Breast epithelium (tissue), 4 donors: Measurements from ENCODE around the gene CCNG2. TPM values are rescaled to one million over a fixed set of nuclear protein-coding genes. Genes with fewer than 3 reads are reported as not detected.

Experiments used
- DNase-seq, 2 donors: peaks; one replicate each; pipeline ENCODE4 v3.0.0-alpha.2; 2019; ENCODE audit warnings: low spot score in 2 of 2
- H3K27ac ChIP-seq, 2 donors: fragments of 200-600 bp; sonication (generic) in 1 of 2; one replicate each; pipeline ENCODE4 v1.5.1; 2016 to 2019; ENCODE audit warnings: mild to moderate bottlenecking in 1 of 2
- H3K27me3 ChIP-seq, 2 donors: fragments of 200-600 bp; sonication (generic) in 1 of 2; one replicate each; pipeline versions ENCODE4 v1.5.1 to v1.6.0; 2017 to 2019; ENCODE audit warnings: control low read depth in 1 of 2, mild to moderate bottlenecking in 1 of 2
- H3K36me3 ChIP-seq: fragments of 200-600 bp; one replicate; pipeline ENCODE4 v1.5.1; 2019
- H3K4me1 ChIP-seq, 2 donors: fragments of 200-600 bp; sonication (generic); one replicate each; pipeline ENCODE4 v1.5.1; 2016 to 2019; ENCODE audit warnings: control low read depth in 1 of 2
- H3K4me3 ChIP-seq, 3 donors: fragments of 200-600 bp; sonication (generic); 1 replicate in 2 of 3; 2 replicates in 1 of 3; pipeline ENCODE4 v1.5.1; 2016 to 2019; ENCODE audit warnings: mild to moderate bottlenecking in 3 of 3, moderate library complexity in 2 of 3
- H3K9me3 ChIP-seq, 2 donors: fragments of 200-600 bp; sonication (generic) in 1 of 2; one replicate each; pipeline ENCODE4 v1.5.1; 2016 to 2019; ENCODE audit warnings: control low read depth in 1 of 2
- CTCF ChIP-seq, 3 donors: fragments of 450-650 bp; IDR thresholded peaks; one replicate each; pipeline ENCODE4 v1.5.1; 2016 to 2017; ENCODE audit warnings: antibody characterized with exemption in 3 of 3, mild to moderate bottlenecking in 3 of 3, moderate library complexity in 3 of 3
- POLR2A ChIP-seq: fragments of 450-650 bp; IDR thresholded peaks from one replicate; pipeline ENCODE4 v1.6.1; 2016; ENCODE audit warnings: antibody characterized with exemption, mild to moderate bottlenecking, moderate library complexity
- POLR2AphosphoS5 ChIP-seq, 3 donors: sonication (generic); formaldehyde crosslinking; IDR thresholded peaks; one replicate each; pipeline ENCODE4 v1.6.1; 2017; ENCODE audit warnings: antibody characterized with exemption in 3 of 3
- intact Hi-C: fragments of 100-400 bp; cut with DNase I; formaldehyde crosslinking; loops from one replicate; pipeline ENCODE4 v1.15.1; 2023; ENCODE audit warnings: low total_unique reads
- total RNA-seq, 3 donors: library from RNA; depleted of rRNA; stranded (reverse); fragments of >200 nt; gene quantifications; one replicate each; pipeline ENCODE4 v1.1.0, GENCODE V29; 2016

CCNG2 gene
- total RNA-seq, 3 donors from 2014 or later = 74.1 to 111 (median 107) TPM

DNA sequence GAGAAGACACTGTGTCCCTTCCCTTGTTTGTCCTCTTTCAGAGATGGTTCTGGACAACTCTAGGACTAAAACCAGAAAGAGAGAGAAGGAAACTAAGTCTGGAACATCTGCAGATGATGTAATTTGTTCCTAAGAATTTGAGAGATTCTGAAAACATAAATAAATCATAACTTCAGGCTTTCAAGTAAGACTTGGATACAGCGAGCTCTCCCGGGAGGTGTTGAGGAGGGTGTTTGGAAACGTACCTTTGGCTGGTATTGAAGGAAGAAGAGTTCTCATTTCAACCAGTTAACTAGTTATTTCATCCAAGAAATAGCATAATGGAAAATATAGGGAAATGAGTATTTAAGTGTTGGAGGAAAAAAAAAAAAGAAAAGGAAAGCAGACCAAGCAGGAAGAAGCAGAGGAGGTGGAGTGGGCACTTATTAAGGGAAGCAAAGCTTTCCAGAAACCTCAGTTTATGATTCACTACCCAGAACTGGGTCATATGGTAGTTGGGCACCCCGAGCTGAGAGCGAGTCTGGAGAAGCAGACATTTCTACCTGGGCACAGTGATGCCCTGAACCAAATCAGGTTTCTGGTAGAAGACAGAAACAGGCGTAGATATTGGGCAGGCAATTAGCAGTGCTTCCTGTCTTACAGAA lies 26.9 kb downstream of the CCNG2 start:
- intact Hi-C loops = no loop called here

DNA sequence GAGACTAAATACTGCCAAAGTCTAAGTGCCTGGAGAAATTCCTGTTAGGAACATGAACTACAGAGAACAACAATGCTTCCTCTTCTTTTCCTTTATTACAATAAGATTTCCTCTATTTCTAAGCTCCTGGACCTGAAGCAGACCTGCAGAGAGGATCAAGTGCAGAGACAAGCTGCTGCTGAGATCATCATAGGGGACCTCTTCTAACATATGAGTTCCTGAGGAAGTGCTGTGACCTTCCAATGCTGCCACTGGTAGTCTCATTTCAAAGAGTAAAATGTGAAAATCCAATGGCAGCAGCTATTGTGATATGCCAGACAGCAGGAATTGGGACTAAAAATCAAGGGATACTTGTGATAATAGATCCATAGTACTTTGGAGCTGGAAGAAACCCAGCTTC lies 28.0 kb downstream of the CCNG2 start:
- no peak for DNase-seq

More for the DNA sequence above, 26.9 kb downstream of the CCNG2 start:
- H3K4me3 ChIP-seq = no peak overlapping the region
- no peak for TF ChIP-seq CTCF (IDR thresholded peaks at IDR 0.05)
- no peaks in the 10 kb centered on the region for H3K36me3 ChIP-seq
- no peaks in the 10 kb centered on the region for H3K4me1 ChIP-seq
- H3K27ac ChIP-seq = no peak overlapping the region
- H3K9me3 ChIP-seq = no peaks in the 10 kb centered on the region
- DNase-seq = no peak
- no peaks in the 10 kb centered on the region for H3K27me3 ChIP-seq

GRCh38 chr4:77185686-77186085 lies 28.7 kb downstream of the CCNG2 start:
- TF ChIP-seq CTCF (IDR thresholded peaks at IDR 0.05) = no peak
- no peak for TF ChIP-seq POLR2A
- TF ChIP-seq POLR2AphosphoS5 (IDR thresholded peaks at IDR 0.05) = no peak
- no peak overlapping the region for H3K27ac ChIP-seq

More for the DNA sequence above, 28.0 kb downstream of the CCNG2 start:
- H3K4me3 ChIP-seq = no peak overlapping the region
- no peaks in the 10 kb centered on the region for H3K36me3 ChIP-seq
- no peak overlapping the region for H3K27ac ChIP-seq
- no peak for TF ChIP-seq CTCF (IDR thresholded peaks at IDR 0.05)
- intact Hi-C loops = no loop called here
- no peaks in the 10 kb centered on the region for H3K9me3 ChIP-seq
- H3K4me1 ChIP-seq = no peaks in the 10 kb centered on the region
- H3K27me3 ChIP-seq = no peaks in the 10 kb centered on the region

GRCh38 chr4:77187322-77187721 lies 30.3 kb downstream of the CCNG2 start:
- H3K9me3 ChIP-seq = no peaks in the 10 kb centered on the region
- no peak overlapping the region for H3K27ac ChIP-seq
- no peaks in the 10 kb centered on the region for H3K4me1 ChIP-seq
- TF ChIP-seq POLR2A (no peak), CTCF (IDR thresholded peaks at IDR 0.05) (no peak), POLR2AphosphoS5 (IDR thresholded peaks at IDR 0.05) (no peak)
- DNase-seq = no peak
- intact Hi-C loops = no loop called here
- no peaks in the 10 kb centered on the region for H3K36me3 ChIP-seq
- H3K4me3 ChIP-seq = no peak overlapping the region
- no peaks in the 10 kb centered on the region for H3K27me3 ChIP-seq

More at GRCh38 chr4:77185686-77186085, 28.7 kb downstream of the CCNG2 start:
- no peaks in the 10 kb centered on the region for H3K36me3 ChIP-seq
- intact Hi-C loops = no loop called here
- no peak overlapping the region for H3K4me3 ChIP-seq
- DNase-seq = no peak
- no peaks in the 10 kb centered on the region for H3K4me1 ChIP-seq
- H3K9me3 ChIP-seq = no peaks in the 10 kb centered on the region
- H3K27me3 ChIP-seq = no peaks in the 10 kb centered on the region

DNA sequence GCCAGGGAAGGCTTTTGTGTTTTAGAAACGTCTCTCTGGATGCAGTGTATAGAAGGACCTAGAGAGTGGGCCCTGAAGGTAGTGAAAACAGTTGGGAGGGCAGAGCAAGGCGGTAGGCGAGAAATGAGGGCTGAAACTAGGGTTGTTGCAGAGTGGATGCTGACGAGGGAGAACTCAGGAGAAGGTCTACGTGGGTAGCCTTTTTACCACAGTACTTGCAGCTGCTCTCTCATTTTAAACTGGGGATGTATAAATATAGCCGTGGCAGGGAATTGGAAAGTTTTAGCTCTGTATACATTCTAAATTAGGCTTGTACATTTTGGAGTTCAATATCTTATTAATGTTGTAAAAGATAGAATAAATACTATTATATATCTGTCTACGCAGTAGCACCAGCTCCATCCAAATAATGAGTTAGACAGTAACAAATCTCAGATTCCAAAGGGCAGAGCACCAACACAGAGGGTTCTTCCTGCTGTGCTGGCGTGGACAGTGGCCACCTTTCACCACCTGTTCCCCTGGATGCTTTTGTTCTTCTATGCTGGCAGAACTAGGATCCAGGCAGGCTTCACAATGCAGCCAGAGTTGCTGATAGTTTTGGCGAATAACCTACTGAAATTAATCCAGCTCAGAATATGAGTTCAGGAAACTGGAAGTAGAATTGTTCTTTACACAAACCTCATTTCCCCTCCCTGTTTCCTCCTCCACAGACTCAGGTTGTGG lies 31.7 kb downstream of the CCNG2 start:
- Histone ChIP-seq H3K4me3 (no peak overlapping the region), H3K27me3 (no peaks in the 10 kb centered on the region), H3K36me3 (no peaks in the 10 kb centered on the region), H3K27ac (no peak overlapping the region), H3K4me1 (no peaks in the 10 kb centered on the region), H3K9me3 (no peaks in the 10 kb centered on the region)
- no peak for DNase-seq
- intact Hi-C loops = no loop called here
- TF ChIP-seq POLR2AphosphoS5 (IDR thresholded peaks at IDR 0.05) (no peak), POLR2A (no peak), CTCF (IDR thresholded peaks at IDR 0.05) (no peak)
